Lung (tissue), 12 donors: ENCODE results near the gene ACP1. TPM values are rescaled to one million over a fixed set of nuclear protein-coding genes. Genes with fewer than 3 reads are reported as not detected.
A peak's percentile ranks its signal among the peaks of the same experiment; 100 is the strongest.

ENCODE experiments used
- ATAC-seq: fragments of 200-7000 bp; cut with Tn5 transposase; one replicate; pipeline ENCODE4 v1.9.1; 2020; ENCODE audit warnings: moderate number of reproducible peaks; ENCODE audit not compliant: insufficient read depth, low FRiP score
- DNase-seq, 3 donors: peaks; one replicate each; pipeline ENCODE4 v3.0.0-alpha.2; 2013 to 2017
- H3K27ac ChIP-seq, 2 donors: one replicate each; pipeline ENCODE4 v1.5.1; 2013; ENCODE audit warnings: mild to moderate bottlenecking in 2 of 2, moderate library complexity in 2 of 2, control low read depth in 1 of 2, inconsistent platforms in 1 of 2, low read depth in 1 of 2, low read length in 1 of 2
- H3K27me3 ChIP-seq, 3 donors: one replicate each; pipeline ENCODE4 v1.5.1; 2013; ENCODE audit warnings: low read length in 2 of 3; ENCODE audit not compliant: control insufficient read depth in 3 of 3, insufficient read depth in 3 of 3
- H3K36me3 ChIP-seq, 4 donors: one replicate each; pipeline ENCODE4 v1.5.1; 2013; ENCODE audit warnings: low read length in 4 of 4, mild to moderate bottlenecking in 1 of 4, moderate library complexity in 1 of 4; ENCODE audit not compliant: control insufficient read depth in 4 of 4, insufficient read depth in 4 of 4
- H3K4me1 ChIP-seq, 5 donors: one replicate each; pipeline ENCODE4 v1.5.1; 2013; ENCODE audit warnings: low read length in 5 of 5, mild to moderate bottlenecking in 2 of 5, moderate library complexity in 1 of 5; ENCODE audit not compliant: control insufficient read depth in 5 of 5, insufficient read depth in 5 of 5
- H3K4me3 ChIP-seq: one replicate; pipeline ENCODE4 v1.5.1; 2013; ENCODE audit warnings: mild to moderate bottlenecking, control low read depth, moderate library complexity
- H3K9ac ChIP-seq, 2 donors: one replicate each; pipeline ENCODE4 v1.5.1; 2013; ENCODE audit warnings: low read length in 2 of 2, control low read depth in 1 of 2; ENCODE audit not compliant: insufficient read depth in 1 of 2
- H3K9me3 ChIP-seq, 4 donors: one replicate each; pipeline ENCODE4 v1.5.1; 2013; ENCODE audit warnings: low read length in 3 of 4, mild to moderate bottlenecking in 1 of 4, moderate library complexity in 1 of 4; ENCODE audit not compliant: control insufficient read depth in 4 of 4, insufficient read depth in 3 of 4
- WGBS, 2 donors: extraction: QIAGEN DNeasy Blood & Tissue Kit; methylation state at CpG; one replicate each; pipeline ENCODE4 v1.1.7; 2013; 5-methylcytosine and 5-hydroxymethylcytosine counted together
- polyA plus RNA-seq, 2 donors: library from polyadenylated mRNA; stranded (reverse); fragments of 200-250 nt; gene quantifications; one replicate each; pipeline ENCODE4 v1.2.1, GENCODE V29; 2013
- total RNA-seq, 2 donors: library from RNA; depleted of rRNA in 1 of 2; stranded (reverse); fragments of >200 nt in 1 of 2; gene quantifications; one replicate each; pipeline ENCODE4 v1.2.1, GENCODE V29; 2014 to 2021
- TF ChIP-seq, protein P1 (sequence below): IDR thresholded peaks from 2 replicates; pipeline ENCODE4 v1.5.1; 2012; ENCODE audit warnings: mild to moderate bottlenecking; ENCODE audit errors: control extremely low read depth, extremely low read depth
- donor health status: control.
- donor health status: control.
- donor health status: Bipolar disorder and iron deficiency.
- donor health status: healthy.
- donor health status: DM: yes; HTN: yes; CAD: no.

The ACP1 gene
- total and polyA plus RNA-seq, 4 donors: 66.0 to 136 (median 75.0) TPM

- H3K27me3 ChIP-seq: no peaks in the 10 kb centered on the region
- H3K9me3 ChIP-seq: peaks cover 0 to 3% (median 0%) of the 10 kb centered on the region in 4 donors
- 98% methylated on average over 2 of the region's 2 CpGs for WGBS, 2 donors
- H3K9ac ChIP-seq: no peak overlapping the region
- no peak overlapping the region for H3K27ac ChIP-seq
- no peak overlapping the region for H3K4me3 ChIP-seq
- peaks cover 0 to 4% (median 1%) of the 10 kb centered on the region in 4 donors for H3K36me3 ChIP-seq
- TF ChIP-seq, protein P1, sequence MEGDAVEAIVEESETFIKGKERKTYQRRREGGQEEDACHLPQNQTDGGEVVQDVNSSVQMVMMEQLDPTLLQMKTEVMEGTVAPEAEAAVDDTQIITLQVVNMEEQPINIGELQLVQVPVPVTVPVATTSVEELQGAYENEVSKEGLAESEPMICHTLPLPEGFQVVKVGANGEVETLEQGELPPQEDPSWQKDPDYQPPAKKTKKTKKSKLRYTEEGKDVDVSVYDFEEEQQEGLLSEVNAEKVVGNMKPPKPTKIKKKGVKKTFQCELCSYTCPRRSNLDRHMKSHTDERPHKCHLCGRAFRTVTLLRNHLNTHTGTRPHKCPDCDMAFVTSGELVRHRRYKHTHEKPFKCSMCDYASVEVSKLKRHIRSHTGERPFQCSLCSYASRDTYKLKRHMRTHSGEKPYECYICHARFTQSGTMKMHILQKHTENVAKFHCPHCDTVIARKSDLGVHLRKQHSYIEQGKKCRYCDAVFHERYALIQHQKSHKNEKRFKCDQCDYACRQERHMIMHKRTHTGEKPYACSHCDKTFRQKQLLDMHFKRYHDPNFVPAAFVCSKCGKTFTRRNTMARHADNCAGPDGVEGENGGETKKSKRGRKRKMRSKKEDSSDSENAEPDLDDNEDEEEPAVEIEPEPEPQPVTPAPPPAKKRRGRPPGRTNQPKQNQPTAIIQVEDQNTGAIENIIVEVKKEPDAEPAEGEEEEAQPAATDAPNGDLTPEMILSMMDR: no peak
- DNase-seq: no peak
- no peak for ATAC-seq
- H3K4me1 ChIP-seq: peaks cover 5 to 26% (median 11%) of the 10 kb centered on the region in 5 donors
Measured at GRCh38 chr2:259789-260331, 4.9 kb upstream of the ACP1 start.

- Histone ChIP-seq H3K27ac (peak overlapping the region in 1 of 2 donors; percentile 49), H3K9me3 (peaks cover 0 to 3% (median 0%) of the 10 kb centered on the region in 4 donors)
- WGBS, 2 donors: 40 to 60% methylated on average over 6 of the region's 6 CpGs
Measured at GRCh38 chr2:260507-261161, 4.1 kb upstream of the ACP1 start.

GRCh38 chr2:262117-262516 lies 2.6 kb upstream of the ACP1 start:
- H3K9me3 ChIP-seq: peaks cover 0 to 3% (median 0%) of the 10 kb centered on the region in 4 donors
- no peaks in the 10 kb centered on the region for H3K27me3 ChIP-seq
- H3K4me1 ChIP-seq: peaks cover 7 to 38% (median 17%) of the 10 kb centered on the region in 5 donors
- WGBS, 2 donors: 49 to 56% methylated on average over 3 of the region's 3 CpGs
- H3K27ac ChIP-seq: no peak overlapping the region
- H3K4me3 ChIP-seq: no peak overlapping the region
- ATAC-seq (no peak), DNase-seq (peak in 1 of 3 donors; percentile 32)
- peak overlapping the region; percentile 2 to 3 for H3K9ac ChIP-seq
- peaks cover 0 to 7% (median 1%) of the 10 kb centered on the region in 4 donors for H3K36me3 ChIP-seq
- TF ChIP-seq, protein P1: no peak

More at GRCh38 chr2:260507-261161, 4.1 kb upstream of the ACP1 start:
- Histone ChIP-seq H3K9ac (peak overlapping the region in 1 of 2 donors; percentile 40), H3K36me3 (peaks cover 0 to 7% (median 1%) of the 10 kb centered on the region in 4 donors), H3K4me3 (no peak overlapping the region), H3K27me3 (no peaks in the 10 kb centered on the region), H3K4me1 (peaks cover 7 to 29% (median 11%) of the 10 kb centered on the region in 5 donors)
- DNase-seq (peak; percentile 49 to 82 (median 49)), ATAC-seq (no peak)
- TF ChIP-seq, protein P1: no peak
